Stomach (tissue), 19 donors: Measurements from ENCODE around the gene COL27A1. TPM values are rescaled to one million over a fixed set of nuclear protein-coding genes. Genes with fewer than 3 reads are reported as not detected.

Experiments
- DNase-seq, 2 donors: peaks; one replicate each; pipeline versions ENCODE4 v3.0.0 to v3.0.0-alpha.2; 2013 to 2019
- H3K27ac ChIP-seq, 5 donors: fragments of 200-600 bp in 4 of 5; sonication (generic) in 4 of 5; one replicate each; pipeline ENCODE4 v1.5.1; 2013 to 2019; ENCODE audit warnings: mild to moderate bottlenecking in 1 of 5, moderate library complexity in 1 of 5
- H3K27me3 ChIP-seq, 3 donors: fragments of 200-600 bp; sonication (generic); one replicate each; pipeline ENCODE4 v1.5.1; 2017 to 2019; ENCODE audit warnings: mixed run types in 1 of 3
- H3K36me3 ChIP-seq, 4 donors: fragments of 200-600 bp; sonication (generic); 1 replicate in 3 of 4; 2 replicates in 1 of 4; pipeline ENCODE4 v1.5.1; 2016 to 2019
- H3K4me1 ChIP-seq, 4 donors: fragments of 200-600 bp; sonication (generic); one replicate each; pipeline ENCODE4 v1.5.1; 2016 to 2019
- H3K4me3 ChIP-seq, 4 donors: fragments of 200-600 bp; sonication (generic) in 3 of 4; one replicate each; pipeline ENCODE4 v1.5.1; 2016 to 2019; ENCODE audit warnings: mild to moderate bottlenecking in 1 of 4
- H3K9me3 ChIP-seq, 4 donors: fragments of 200-600 bp; sonication (generic); one replicate each; pipeline ENCODE4 v1.5.1; 2016 to 2019
- CTCF ChIP-seq, 7 experiments: fragments of 450-650 bp in 4 of 7; fragments of 200-600 bp in 3 of 7; sonication (generic) in 3 of 7; IDR thresholded peaks; one replicate each; pipeline ENCODE4 v1.5.1; 2016 to 2019; ENCODE audit warnings: antibody characterized with exemption in 7 of 7, control low read depth in 2 of 7, mild to moderate bottlenecking in 1 of 7
- EP300 ChIP-seq: sonication (generic); formaldehyde crosslinking; IDR thresholded peaks from one replicate; pipeline ENCODE4 v1.6.1; 2017; ENCODE audit warnings: antibody characterized with exemption
- POLR2A ChIP-seq, 4 donors: fragments of 450-650 bp; IDR thresholded peaks; one replicate each; pipeline ENCODE4 v1.6.1; 2016; ENCODE audit warnings: antibody characterized with exemption in 4 of 4, control low read depth in 2 of 4, mild to moderate bottlenecking in 1 of 4, moderate library complexity in 1 of 4
- POLR2AphosphoS5 ChIP-seq, 3 donors: sonication (generic); formaldehyde crosslinking; IDR thresholded peaks; one replicate each; pipeline ENCODE4 v1.6.1; 2016; ENCODE audit warnings: antibody characterized with exemption in 3 of 3
- WGBS, 5 donors: extraction: QIAGEN DNeasy Blood & Tissue Kit in 3 of 5; methylation state at CpG; one replicate each; pipeline versions ENCODE4 v1.1.5 to v1.1.7; 2013 to 2018; 5-methylcytosine and 5-hydroxymethylcytosine counted together
- intact Hi-C: fragments of 100-400 bp; cut with DNase I; formaldehyde crosslinking; loops from one replicate; pipeline ENCODE4 v1.15.1; 2023; ENCODE audit warnings: low total_unique reads
- long read RNA-seq, 10 donors: transcript quantifications; one replicate each; lab custom pipeline, GENCODE V29; 2026
- polyA plus RNA-seq, 3 donors: library from polyadenylated mRNA; stranded (reverse); fragments of 200-250 nt; gene quantifications; one replicate each; pipeline ENCODE4 v1.2.3, GENCODE V29; 2013
- total RNA-seq, 5 donors: library from RNA; depleted of rRNA; stranded (reverse); fragments of >200 nt; gene quantifications; one replicate each; pipeline versions ENCODE4 v1.1.0 to v1.2.3, GENCODE V29; 2014 to 2016
- donor health status: healthy with polysubstance abuse.
- donor health status: Bipolar disorder and iron deficiency.
- donor health status: healthy.

COL27A1 gene
- total RNA-seq: 10 to 100 TPM in 3 of 5 donors, 1 to 10 TPM in 2; 2.9 to 26.3 (median 21.1) TPM
- polyA plus RNA-seq: 1 to 10 TPM; 3.4 to 7.1 (median 5.6) TPM
- long read RNA-seq, donor 1, partial matches to known transcripts: 9 of 11 reads
- long read RNA-seq, donor 1, other reads (novel, unspliced or antisense): 0 of 11 reads
- long read RNA-seq, donor 2, partial matches to known transcripts: 33 of 44 reads
- long read RNA-seq, donor 2, other reads (novel, unspliced or antisense): 6 of 44 reads
- long read RNA-seq, donor 3, partial matches to known transcripts: 5 of 6 reads
- long read RNA-seq, donor 3, other reads (novel, unspliced or antisense): 0 of 6 reads
- long read RNA-seq, donor 4: 0 reads
- long read RNA-seq, donor 5, partial matches to known transcripts: 54 of 58 reads
- long read RNA-seq, donor 5, other reads (novel, unspliced or antisense): 0 of 58 reads
- long read RNA-seq, donor 6, transcript COL27A1-203 (3 exons, 1,946 nt): major isoform, 15 of 95 reads
- long read RNA-seq, donor 6, partial matches to known transcripts: 66 of 95 reads
- long read RNA-seq, donor 6, other reads (novel, unspliced or antisense): 10 of 95 reads
- long read RNA-seq, donor 7, transcript COL27A1-203 (3 exons, 1,946 nt): major isoform, 5 of 26 reads
- long read RNA-seq, donor 7, partial matches to known transcripts: 20 of 26 reads
- long read RNA-seq, donor 7, other reads (novel, unspliced or antisense): 0 of 26 reads
- long read RNA-seq, donor 8, partial matches to known transcripts: 14 of 25 reads
- long read RNA-seq, donor 8, other reads (novel, unspliced or antisense): 7 of 25 reads
- long read RNA-seq, donor 9, partial matches to known transcripts: 37 of 41 reads
- long read RNA-seq, donor 9, other reads (novel, unspliced or antisense): 0 of 41 reads
- long read RNA-seq, donor 10, partial matches to known transcripts: 0 of 1 reads
- long read RNA-seq, donor 10, other reads (novel, unspliced or antisense): 0 of 1 reads

GRCh38 chr9:114155263-114155994 lies at the start of gene COL27A1:
Gene COL27A1 (plus strand): TSS chr9:114155537. CDS start chr9:114155951, 414 bp downstream.
- peaks cover 27 to 49% (median 35%) of the 10 kb centered on the region in 4 donors for H3K4me1 ChIP-seq
- intact Hi-C loops: no loop called here
- H3K9me3 ChIP-seq: no peaks in the 10 kb centered on the region
- TF ChIP-seq POLR2A (IDR thresholded peaks at IDR 0.05): no peak
- TF ChIP-seq POLR2AphosphoS5 (IDR thresholded peaks at IDR 0.05): peak in 2 of 3 donors; percentile 35 to 41
- TF ChIP-seq CTCF (IDR thresholded peaks at IDR 0.05): peak in 5 of 7 experiments; percentile 84 to 95 (median 88)
- peaks cover 7 to 71% (median 26%) of the 10 kb centered on the region in 3 donors for H3K27me3 ChIP-seq
- peak; percentile 87 to 96 for DNase-seq
- no peaks in the 10 kb centered on the region for H3K36me3 ChIP-seq
- H3K4me3 ChIP-seq: peak within 1 kb of the TSS; percentile 65 to 73 (median 68)
- WGBS, 5 donors: 1% methylated on average over 30 to 63 of the region's 63 CpGs
- peak within 1 kb of the TSS in 4 of 5 donors; percentile 55 to 83 (median 69) for H3K27ac ChIP-seq

GRCh38 chr9:114107286-114108001 lies 47.9 kb upstream of the COL27A1 start:
- TF ChIP-seq POLR2AphosphoS5 (IDR thresholded peaks at IDR 0.05): no peak
- TF ChIP-seq POLR2A (IDR thresholded peaks at IDR 0.05): no peak
- TF ChIP-seq EP300: no peak
- no peak for TF ChIP-seq CTCF (IDR thresholded peaks at IDR 0.05)
- DNase-seq: no peak
- Histone ChIP-seq H3K4me1 (peaks cover 0 to 6% (median 3%) of the 10 kb centered on the region in 4 donors), H3K36me3 (no peaks in the 10 kb centered on the region), H3K27ac (no peak overlapping the region), H3K9me3 (peaks cover 0 to 2% (median under 1%) of the 10 kb centered on the region in 4 donors), H3K4me3 (no peak overlapping the region), H3K27me3 (no peaks in the 10 kb centered on the region)
- intact Hi-C loops: no loop called here
- WGBS, 5 donors: 65 to 69% (median 67%) methylated on average over 13 of the region's 13 CpGs

GRCh38 chr9:114108016-114108833 lies 47.1 kb upstream of the COL27A1 start:
- 40 to 54% (median 43%) methylated on average over 17 to 28 of the region's 28 CpGs for WGBS, 5 donors
- Histone ChIP-seq H3K36me3 (no peaks in the 10 kb centered on the region), H3K9me3 (no peaks in the 10 kb centered on the region), H3K4me1 (peaks cover 0 to 13% (median 7%) of the 10 kb centered on the region in 4 donors), H3K27ac (no peak overlapping the region), H3K4me3 (no peak overlapping the region), H3K27me3 (peaks cover 0 to 3% (median 0%) of the 10 kb centered on the region in 3 donors)
- intact Hi-C loops: no loop called here
- TF ChIP-seq POLR2AphosphoS5 (IDR thresholded peaks at IDR 0.05) (peak in 1 of 3 donors; percentile 31), EP300 (no peak), POLR2A (IDR thresholded peaks at IDR 0.05) (no peak), CTCF (IDR thresholded peaks at IDR 0.05) (peak in 5 of 7 experiments; percentile 82 to 94 (median 91))
- peak; percentile 87 to 94 for DNase-seq
